HG02840 (cell line): ENCODE measurements around the gene KRTAP5-3.
"Not testable (repeated sequence)": the region's sequence is repeated elsewhere in the genome, so short reads cannot be mapped to it uniquely, and the experiment has no call there.

ENCODE experiments used
- ATAC-seq: cut with Tn5 transposase; IDR thresholded peaks from one replicate; pipeline ENCODE4 v1.9.1; 2021; ENCODE audit warnings: mild to moderate bottlenecking, moderate library complexity, moderate number of reproducible peaks; ENCODE audit not compliant: unreplicated experiment, low FRiP score

KRTAP5-3 gene, protein sequence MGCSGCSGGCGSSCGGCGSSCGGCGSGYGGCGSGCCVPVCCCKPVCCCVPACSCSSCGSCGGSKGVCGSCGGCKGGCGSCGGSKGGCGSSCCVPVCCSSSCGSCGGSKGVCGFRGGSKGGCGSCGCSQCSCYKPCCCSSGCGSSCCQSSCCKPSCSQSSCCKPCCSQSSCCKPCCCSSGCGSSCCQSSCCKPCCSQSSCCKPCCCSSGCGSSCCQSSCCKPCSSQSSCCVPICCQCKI

DNA sequence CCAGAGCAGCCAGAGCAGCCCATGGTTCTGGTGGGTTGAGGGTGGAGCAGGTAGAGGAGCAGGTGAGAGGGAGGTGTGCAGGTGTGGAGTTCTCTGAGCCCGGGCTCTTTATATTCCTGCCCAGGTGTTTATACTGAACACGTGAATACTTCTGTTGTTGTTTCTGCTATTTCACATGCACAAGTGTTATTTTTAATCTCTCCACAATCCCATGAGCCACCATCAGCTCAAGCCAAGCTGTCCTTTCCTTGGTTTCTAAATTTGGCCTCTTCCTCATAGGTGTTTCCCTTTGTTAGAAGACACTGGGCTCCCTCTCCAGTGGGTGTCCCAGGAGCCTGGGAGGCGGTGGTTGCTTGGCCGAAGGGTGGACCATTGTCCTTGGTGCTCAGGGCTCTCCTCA, at the start of gene KRTAP5-3:
KRTAP5-3 (minus strand) TSS at position 101 of the 400 bp plus-strand sequence; CDS start at position 23, 78 bp downstream.
- ATAC-seq = no peak

DNA sequence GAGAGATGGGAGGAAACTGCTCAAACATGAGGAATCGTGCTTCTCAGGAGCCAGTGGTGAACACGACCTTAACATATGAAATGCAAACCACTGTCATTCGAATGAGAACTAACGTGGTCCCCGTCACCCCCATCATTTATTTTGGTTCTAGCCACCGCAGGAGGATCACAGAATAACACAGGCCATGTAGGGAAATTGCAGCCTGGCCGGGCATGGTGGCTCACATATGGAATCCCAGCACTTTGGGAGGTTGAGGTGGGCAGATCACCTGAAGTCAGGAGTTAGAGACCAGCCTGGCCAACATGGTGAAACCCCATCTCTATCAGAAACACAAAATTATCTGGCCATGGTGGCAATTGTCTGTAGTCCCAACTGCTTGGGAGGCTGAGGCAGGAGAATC, 48.4 kb upstream of the KRTAP5-3 start:
- no peak for ATAC-seq

DNA sequence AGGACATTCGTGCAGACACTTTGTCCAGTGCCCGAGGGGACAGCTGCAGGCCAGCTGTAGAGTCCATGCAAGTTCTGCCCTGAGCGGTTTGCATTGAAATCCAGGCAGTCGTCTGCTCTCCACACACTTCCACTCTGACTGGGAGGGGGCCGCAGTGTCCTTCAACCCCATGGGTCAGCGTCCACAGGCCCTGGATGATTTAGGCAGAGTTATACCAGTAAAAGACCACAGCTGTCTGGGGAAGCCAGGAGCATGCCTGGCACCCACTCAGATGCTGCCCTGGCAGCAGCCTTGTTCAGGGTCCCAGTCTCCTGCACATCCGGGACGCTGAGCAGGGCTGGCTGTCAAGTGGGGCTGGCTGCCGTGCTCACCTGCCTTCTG, 47.8 kb upstream of the KRTAP5-3 start:
- no peak for ATAC-seq

DNA sequence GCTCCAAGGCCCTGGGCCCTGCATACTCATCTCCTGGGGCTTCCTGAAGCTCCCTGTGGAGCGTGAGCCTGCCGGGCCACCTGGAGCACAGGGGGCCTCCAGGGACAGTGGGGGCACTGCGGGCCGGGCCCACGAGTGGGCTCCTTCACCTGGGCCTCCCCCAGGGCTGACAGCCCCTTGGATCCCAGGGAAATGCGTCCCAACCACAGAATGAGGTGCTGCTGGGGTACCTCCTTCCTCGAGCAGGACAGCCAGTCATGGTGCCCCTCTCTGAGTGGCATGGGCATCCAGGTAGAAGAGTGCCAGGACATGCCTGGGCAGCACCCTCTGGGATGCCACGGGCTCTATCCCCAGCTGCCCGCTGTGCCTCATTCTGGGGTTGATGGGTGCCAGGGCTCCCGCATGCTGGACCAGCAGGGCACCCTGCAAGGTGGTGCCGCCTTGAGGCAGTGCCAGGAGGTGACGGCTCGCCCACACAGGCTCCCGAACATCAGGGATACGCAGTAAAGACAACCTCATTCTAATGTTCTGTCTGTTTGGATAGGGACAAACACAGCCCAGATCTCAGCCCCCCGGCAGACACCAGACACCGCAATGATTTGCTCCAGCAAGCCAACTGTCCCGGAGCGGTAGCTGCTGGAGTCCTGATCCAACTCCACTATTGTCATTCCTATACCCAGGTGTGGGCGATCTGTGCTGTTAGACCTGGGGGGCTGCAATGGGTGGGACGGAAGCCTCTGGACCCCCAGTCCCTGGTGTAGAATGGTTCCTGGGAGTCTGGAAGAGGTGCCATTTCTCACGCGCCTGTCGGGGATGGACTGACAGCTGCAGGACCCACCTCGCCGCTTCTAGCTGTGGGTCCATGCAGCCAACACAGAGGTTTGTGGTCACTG, 47.2 kb upstream of the KRTAP5-3 start:
- no peak for ATAC-seq

DNA sequence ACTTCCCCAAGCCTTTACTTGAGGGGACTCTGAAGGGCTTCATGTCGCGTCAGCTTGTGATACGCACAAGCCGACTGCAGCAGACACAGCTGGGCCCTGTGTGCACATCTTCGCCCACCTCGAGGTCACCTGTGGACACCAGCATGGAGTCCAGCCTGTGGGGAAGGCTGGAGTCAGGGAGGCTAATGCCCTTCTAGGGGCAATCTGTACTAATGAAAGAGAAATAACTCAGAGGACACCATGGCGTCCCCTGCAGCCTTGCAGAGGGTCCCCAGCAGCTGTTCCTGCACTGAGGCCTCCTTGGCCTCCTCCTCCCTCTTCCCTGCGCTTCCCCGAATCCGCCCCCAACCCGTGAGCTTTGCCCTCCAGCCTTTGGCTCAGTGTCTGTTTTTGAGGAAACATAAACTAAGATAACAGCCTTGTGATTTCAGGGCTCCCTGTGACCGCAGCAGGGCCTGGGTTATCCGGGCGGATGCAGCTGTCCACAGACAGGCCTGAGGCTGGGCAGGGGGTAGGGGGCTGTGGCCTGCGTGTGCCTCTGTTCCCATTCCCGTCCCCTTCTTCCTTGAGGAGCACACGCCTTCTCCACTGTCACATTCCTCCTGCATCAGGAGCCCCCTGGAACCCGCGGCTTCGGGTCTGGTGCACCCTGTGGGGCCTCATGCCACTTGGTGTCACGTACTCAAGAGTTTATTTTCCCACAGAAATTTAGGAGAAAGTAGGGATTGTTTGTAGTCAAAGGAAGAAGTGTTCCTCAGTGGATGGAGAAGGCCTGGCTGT, 46.3 kb upstream of the KRTAP5-3 start:
- no peak for ATAC-seq

DNA sequence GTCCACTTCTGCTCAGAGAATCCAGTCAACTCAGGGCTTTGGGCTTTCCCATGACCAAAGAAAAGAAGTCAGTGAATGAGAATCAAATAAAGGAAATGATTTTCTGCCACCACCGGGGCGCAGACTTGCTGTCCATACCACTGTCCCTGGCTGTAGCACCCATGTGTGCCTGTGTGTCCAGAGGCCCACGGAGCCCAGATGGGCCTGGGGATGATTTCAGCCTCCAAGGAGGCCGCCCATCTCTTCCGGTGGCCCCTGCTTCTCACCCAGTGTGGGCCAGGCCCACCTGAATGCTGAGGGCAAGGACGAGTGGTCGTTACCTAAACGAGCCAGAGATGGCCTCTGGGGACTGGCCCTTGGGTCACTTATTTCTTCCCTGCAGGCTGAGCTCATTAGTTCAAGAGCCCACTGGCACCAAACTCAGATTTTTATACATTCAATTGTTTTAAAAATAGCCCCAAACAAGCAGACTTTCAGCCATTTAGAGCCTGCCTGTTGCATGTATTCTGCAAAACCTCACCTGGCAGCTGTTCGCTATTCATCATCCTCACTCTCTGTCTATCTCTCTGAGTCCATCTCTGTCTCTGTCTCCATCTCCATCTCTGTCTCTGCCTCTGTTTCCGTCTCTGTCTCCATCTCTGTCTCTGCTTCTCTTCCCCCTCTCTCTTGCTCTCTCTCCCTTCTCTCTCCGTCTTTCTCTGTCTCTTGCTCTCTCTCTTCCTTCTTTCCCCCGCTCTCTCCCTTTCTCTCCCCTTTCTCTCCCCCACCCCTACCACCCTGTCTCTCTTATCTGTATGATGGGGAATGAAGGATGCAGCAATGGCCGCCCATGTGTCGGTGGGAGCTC, 45.5 kb upstream of the KRTAP5-3 start:
- no peak for ATAC-seq

DNA sequence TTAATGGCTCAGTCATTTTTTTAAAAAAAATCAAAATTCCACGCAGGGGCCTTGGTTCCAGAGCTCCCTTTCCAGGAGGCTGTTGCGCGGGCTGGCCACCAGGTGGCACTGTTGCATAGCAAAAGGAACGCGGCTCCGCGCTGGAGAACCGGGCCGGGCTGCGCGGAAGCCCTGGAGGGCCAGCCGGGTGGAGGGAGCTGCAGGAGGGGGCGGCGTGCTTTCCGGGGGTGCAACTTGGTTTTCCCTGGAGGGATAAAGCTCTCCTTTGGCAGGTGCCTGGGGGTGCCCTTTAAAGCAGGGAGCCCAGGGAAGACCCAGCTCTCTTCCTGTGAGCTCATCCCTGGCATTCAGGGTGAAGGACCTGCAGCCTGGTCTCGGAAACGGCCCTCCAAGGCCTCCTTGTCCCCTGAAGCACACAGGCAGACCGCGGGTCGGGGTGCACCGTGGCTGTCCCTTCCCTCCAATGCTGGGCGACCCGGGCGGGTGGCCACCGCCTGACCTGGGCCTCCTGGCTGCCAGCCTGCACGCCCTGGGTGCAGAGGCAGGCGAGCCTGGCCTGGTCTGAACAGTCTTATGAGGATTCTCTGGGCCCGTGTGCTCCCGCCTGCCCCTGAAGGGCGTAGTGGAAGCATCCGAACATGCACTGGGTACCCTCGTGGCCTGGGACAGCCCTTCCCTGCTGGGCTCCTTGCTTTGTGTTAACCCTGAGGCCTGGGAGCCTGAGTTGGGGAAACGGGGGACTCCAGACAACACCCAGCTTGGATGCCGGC, 44.7 kb upstream of the KRTAP5-3 start:
- ATAC-seq = no peak

DNA sequence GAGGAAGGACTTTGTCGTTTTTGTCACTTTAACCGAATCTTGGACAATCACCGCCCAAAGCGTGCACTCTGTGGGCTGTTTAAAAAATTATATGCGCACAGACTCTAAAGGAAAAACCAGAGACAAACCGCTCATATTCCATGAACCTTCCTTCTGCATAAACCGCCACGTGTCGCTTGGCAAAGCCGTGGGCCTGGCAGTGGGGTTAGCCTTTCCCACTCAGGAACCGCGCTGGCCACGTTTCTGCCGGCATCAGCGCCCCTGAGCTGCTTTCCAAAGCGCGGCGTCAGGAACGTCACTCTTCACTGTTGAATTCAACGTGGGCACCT, 44.1 kb upstream of the KRTAP5-3 start:
- no peak for ATAC-seq

DNA sequence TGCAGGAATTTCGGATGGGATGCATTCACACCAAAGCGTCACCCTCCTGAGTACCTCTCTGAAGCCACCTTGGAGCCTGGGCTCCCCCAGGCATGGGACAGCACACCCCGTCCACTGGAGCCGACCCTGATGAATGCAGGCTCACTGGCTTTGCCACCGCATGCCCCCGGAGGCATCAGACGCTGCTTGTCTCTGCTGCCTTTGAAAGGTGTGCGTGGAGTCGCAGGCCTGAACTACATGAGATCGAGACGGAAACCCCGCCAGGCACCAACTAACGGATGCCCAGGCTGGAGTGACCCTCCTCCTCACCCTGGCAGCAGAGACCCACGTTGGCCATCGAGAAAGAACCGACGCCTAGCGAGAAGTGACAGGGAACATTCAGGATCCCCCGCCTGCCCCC, 43.8 kb upstream of the KRTAP5-3 start:
- ATAC-seq = no peak

DNA sequence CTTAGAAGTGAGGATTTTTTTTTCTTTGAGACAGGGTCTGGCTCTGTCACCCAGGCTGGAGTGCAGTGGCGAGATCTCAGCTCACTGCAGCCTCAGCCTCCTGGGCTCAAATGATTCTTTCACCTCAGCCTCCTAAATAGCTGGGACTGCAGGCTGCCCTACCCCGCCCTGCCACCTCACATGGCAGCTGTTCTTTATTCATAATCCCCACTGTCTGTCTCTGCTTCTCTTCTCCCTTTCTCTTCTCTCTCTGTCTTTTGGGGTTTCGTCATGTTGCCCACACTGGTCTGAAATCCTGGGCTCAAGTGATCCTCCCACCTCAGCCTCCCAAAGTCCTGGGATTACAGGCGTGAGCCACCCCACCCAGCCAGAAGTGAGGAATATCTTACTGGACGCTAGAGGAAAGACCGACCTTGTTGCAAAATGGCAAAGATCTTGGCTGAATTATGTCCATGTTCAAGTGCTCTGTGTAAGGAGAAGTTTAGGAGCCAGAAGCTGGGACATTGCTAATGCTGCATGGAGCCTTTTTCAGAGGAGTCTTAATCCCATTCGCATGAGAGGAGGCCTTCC, 43.2 kb upstream of the KRTAP5-3 start:
- no peak for ATAC-seq

DNA sequence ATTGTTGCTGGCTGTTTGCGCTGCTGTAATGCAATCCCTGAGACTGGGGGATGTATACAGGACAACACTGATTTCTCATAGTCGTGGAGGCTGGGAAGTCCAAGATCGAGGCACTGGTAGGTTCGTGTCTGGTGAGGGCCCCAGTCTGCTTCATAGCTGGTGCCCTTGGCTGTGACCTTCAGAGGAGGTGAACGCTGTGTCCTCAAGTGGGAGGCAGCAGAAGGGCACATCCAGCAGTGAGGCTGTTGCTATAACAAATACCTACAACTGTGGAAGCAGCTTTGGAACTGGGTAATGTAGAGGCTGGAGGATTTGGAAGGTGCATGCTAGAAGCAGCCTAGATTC, 42.6 kb upstream of the KRTAP5-3 start:
- ATAC-seq = no peak

DNA sequence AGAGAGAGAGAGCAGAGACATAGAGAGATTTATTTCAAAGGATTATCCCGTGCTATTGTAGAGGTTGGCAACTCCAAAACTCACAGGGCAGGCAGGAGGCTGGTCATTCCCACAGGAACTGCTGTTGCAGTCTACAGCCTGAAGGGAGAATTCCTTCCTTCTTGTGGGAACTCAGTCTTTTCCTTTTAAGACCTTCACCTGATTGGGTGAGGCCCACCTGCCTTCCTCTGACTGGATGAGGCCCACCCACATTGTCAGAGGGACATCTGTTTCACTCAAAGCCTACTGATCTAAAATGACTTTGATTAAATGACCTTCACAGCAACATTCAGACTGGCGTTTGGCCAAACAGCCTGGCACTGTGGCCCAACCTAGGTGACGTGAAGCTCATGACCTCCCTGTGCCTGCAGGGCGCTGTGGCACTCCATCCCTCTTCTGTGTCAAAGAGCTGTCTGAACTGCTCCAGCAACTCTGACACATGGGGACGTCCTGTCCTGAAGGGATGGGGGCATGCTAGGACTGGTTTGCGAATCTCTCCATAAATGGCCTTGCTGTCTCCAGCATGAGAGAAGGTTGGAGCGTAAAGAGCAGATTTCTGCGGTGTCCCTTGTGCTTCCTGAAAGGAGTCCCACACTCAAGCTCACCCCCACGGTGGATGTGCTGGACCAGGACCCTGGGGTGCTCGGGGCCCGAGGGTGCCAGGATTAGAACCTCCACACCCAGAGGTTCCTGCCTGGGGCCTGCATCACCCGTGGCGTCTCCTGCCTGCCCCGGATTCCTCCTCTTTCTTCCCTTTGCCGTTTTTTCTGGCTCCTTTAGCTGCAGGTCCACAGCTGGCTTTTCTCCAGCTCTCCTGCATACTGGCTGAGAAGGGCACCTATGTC, 42.0 kb upstream of the KRTAP5-3 start:
- no peak for ATAC-seq

DNA sequence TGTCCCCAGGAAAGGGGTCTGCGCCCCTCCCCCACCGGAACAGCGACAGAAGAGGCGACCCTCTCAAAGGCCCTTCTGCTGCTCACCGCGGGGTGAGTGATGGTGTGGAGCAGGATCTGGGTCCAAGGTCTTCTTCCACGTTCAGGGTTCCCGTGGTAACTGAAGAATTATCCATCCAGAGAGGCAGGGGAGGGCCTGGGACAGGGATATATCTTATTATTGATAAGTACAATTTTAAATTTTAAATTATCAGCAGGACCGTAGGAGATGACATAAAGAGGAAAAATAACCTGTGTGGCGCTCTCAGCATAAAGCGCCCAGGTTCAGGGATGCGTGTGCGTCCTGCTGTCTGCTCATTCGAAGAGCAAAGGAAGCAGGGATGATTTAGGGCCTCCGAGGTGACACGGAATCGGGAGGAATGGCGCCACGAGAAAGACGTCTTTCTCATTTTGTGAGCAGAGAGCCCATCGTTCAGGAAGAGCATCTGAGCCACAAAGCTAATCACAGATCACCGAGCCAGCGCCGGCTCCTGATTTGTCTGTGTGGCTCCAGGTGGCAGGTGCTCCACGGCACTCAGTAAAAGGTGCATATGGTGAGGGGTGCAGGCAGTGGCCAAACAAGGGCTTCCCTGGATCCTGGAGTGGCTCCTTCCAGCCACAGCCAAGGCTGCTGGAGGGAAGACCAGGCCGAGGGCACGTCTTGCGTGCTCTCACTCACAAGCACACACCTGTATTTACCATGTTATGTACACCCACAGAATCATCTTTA, 40.6 kb upstream of the KRTAP5-3 start:
- ATAC-seq = no peak

DNA sequence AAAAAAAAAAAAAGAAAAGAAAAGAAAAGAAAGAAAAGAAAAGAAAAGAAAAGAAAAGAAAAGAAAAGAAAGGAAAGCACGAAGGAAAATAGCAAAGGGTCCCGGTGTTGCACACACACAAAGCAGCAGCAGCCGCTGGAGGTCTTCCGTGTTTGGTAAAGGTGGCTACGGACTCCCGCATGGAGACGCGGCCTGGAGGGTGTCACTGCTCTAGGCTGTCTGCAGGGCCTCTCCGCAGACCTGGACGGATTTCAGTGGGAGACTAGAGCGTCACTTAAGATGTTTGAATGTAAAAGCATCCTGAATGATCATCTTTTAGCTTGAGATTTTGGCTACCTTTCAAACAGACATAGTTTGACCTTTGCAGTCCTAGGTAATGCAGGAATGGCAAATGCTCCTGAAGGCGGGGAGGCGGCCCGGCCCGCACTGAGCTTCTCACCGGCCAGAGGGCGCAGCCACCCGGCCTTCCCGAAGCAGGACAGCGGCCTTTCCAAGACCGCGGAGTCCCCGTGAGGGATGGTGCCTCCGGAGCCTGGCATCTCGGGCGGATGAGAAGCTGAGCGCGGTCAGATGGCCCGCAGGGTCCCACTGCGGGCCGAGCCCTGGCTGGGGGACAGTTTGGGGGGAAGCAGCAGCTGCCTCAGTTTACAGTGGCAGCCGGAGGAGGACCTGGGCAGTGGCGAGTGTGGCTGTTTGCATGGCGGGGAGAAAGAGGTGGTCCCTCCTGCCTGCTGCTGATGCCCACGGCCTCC, 39.8 kb upstream of the KRTAP5-3 start:
- no peak for ATAC-seq

DNA sequence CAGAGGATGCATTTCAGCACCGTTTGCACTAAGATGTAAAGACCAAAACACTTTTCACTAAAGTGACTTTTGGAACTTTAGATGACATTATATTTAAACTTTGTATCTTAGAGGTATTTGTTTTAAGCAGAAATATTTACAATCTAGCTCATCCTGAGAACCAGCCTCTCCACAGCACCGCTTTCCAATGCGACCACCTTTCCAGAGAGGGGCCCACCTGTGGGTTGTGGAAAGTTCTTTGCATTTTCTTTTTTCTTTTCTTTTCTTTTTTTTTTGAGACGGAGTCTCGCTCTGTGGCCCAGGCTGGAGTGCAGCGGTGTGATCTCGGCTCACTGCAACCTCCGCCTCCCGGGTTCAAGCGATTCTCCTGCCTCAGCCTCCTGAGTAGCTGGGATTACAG, 38.3 kb upstream of the KRTAP5-3 start:
- not testable (repeated sequence) for ATAC-seq

DNA sequence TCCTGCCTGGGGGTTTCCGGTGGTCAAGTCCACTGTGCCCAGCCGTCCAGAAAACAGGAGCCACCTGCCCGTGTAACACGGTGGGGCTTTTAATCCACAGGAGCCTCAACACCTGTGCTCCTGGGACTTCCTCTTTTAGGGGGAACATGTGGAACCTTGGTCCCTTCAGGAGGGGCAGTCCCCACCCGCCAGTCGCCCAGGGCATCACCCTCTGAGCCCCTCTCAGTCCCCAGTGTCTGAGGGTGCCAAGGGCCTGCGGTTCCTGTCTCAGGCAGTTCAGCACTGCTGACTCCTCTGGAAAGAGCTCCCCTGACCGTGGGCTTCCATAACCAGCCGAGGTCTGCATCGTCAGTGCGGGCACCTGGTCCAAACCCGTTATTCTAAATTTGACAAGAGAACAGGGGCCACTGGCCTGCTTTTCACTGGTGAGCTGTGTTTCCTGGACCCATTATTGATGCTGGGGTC, 37.1 kb upstream of the KRTAP5-3 start:
- no peak for ATAC-seq
